ENCODE results near the gene CD59.
A peak's percentile ranks its signal among the peaks of the same experiment; 100 is the strongest.

CD59 gene

GRCh38 chr11:33736148-33736812 is at the start of gene CD59:
Gene CD59, minus strand, starts transcription at chr11:33736423. Its CDS starts 13,978 bp downstream, at chr11:33722445.
- DNase-seq (peak; percentile 93), ATAC-seq (peak; percentile 66)

- DNase-seq (no peak), ATAC-seq (no peak)
Observed at GRCh38 chr11:33785609-33786008, 49.4 kb upstream of the CD59 start.

GRCh38 chr11:33779849-33780528 is 43.8 kb upstream of the CD59 start:
- ATAC-seq: no peak
- no peak for DNase-seq

- ATAC-seq: no peak
- DNase-seq: no peak
Observed at GRCh38 chr11:33778675-33779074, 42.5 kb upstream of the CD59 start.

GRCh38 chr11:33777906-33778305 is 41.7 kb upstream of the CD59 start:
- DNase-seq: no peak
- ATAC-seq: no peak

GRCh38 chr11:33775832-33776470 is 39.7 kb upstream of the CD59 start:
- DNase-seq (no peak), ATAC-seq (no peak)

- DNase-seq (no peak), ATAC-seq (no peak)
Observed at GRCh38 chr11:33775467-33775807, 39.2 kb upstream of the CD59 start.

GRCh38 chr11:33774736-33775466 is 38.7 kb upstream of the CD59 start:
- DNase-seq (no peak), ATAC-seq (no peak)

GRCh38 chr11:33773987-33774735 is 37.9 kb upstream of the CD59 start, which contains the start of gene FBXO3:
Gene FBXO3, minus strand, starts transcription at chr11:33774520. Its CDS starts 23 bp downstream, at chr11:33774497.
- ATAC-seq (peak; percentile 89), DNase-seq (peak; percentile 80)

- ATAC-seq: peak; percentile 36
- peak; percentile 44 for DNase-seq
Observed at GRCh38 chr11:33773404-33773986, 37.3 kb upstream of the CD59 start.

- DNase-seq: no peak
- no peak for ATAC-seq
Observed at GRCh38 chr11:33772870-33773269, 36.6 kb upstream of the CD59 start.

- ATAC-seq (no peak), DNase-seq (no peak)
Observed at GRCh38 chr11:33772300-33772699, 36.1 kb upstream of the CD59 start.

- no peak for ATAC-seq
- DNase-seq: no peak
Observed at GRCh38 chr11:33770236-33770635, 34.0 kb upstream of the CD59 start.

GRCh38 chr11:33769542-33769941 is 33.3 kb upstream of the CD59 start:
- ATAC-seq (no peak), DNase-seq (no peak)

GRCh38 chr11:33767624-33768023 is 31.4 kb upstream of the CD59 start:
- DNase-seq (no peak), ATAC-seq (no peak)

GRCh38 chr11:33766085-33766484 is 29.9 kb upstream of the CD59 start:
- DNase-seq (no peak), ATAC-seq (no peak)

GRCh38 chr11:33761471-33761870 is 25.2 kb upstream of the CD59 start:
- ATAC-seq (no peak), DNase-seq (no peak)

GRCh38 chr11:33753304-33753967 is 17.2 kb upstream of the CD59 start:
- ATAC-seq: peak; percentile 85
- no peak for DNase-seq

- ATAC-seq (no peak), DNase-seq (no peak)
Observed at GRCh38 chr11:33751878-33752277, 15.7 kb upstream of the CD59 start.

GRCh38 chr11:33747979-33748378 is 11.8 kb upstream of the CD59 start:
- ATAC-seq (no peak), DNase-seq (no peak)

- DNase-seq (no peak), ATAC-seq (no peak)
Observed at GRCh38 chr11:33743291-33743690, 7.1 kb upstream of the CD59 start.
